Dedifferentiated amniotic fluid mesenchymal stem cell (primary cell): ENCODE data around the gene TSHZ2.
"Not testable (repeated sequence)": the region's sequence is repeated elsewhere in the genome, so short reads cannot be mapped to it uniquely, and the experiment has no call there.

Experiments used
- DNase-seq: peaks from one replicate; pipeline ENCODE4 v3.0.0-alpha.2; 2016; ENCODE audit errors: extremely low spot score

Gene TSHZ2

DNA sequence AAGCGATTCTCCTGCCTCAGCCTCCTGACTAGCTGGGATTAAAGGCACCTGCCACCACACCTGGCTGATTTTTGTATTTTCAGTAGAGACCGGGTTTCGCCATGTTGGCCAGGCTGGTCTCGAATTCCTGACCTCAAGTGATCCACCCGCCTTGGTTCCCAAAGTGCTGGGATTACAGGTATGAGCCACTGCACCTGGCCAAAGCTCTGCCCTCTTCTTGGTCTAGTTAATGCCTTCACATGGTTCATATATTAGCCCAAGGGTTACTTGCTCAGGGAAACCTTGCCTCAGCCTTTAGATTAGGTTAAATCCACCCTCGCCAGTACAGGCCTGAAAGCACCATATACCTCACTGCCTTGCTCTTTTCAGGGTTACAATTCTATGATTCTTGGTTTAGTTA is 26.1 kb downstream of the TSHZ2 start:
- no peak for DNase-seq

DNA sequence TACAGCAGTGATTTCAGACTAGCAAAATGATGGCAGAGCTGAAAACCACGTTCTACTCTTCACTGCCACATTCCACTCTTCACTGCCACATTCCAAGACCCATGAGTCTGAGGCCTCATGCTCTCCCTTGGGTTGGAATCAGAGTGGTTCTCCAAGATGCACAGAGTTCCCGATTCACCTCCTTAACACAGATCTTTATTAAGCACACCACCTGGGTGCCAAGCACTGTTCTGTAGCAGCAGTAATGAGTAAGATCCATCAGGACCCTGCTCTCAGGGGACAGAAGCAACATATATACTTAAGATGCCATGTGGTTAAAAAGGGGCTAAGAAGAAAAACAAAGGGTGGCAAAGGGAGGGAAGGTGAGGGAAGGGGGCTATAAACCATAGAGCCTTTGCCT is 26.9 kb downstream of the TSHZ2 start:
- no peak for DNase-seq

- no peak for DNase-seq
These were observed 29.5 kb downstream of the TSHZ2 start for GRCh38 chr20:53001498-53002301.

DNA sequence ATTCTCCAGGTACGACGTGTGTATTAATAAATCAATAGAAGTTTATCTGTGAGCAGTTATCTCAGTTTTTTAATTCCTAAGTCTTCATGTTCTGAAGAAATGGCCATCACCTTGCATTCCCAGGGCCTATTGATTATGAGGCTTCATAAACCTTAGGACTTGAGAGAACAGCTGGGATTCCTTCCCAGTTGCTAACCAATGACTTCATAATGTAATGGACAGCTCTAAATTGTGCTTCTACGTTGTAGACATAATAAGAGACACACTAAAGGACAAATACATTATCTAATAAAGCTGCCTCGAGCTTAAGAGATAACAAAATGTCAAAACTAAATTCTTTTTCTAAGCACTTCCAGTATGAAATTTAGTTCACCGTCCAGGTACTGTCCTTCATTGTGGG is 30.6 kb downstream of the TSHZ2 start:
- no peak for DNase-seq

- no peak for DNase-seq
These were observed 31.4 kb downstream of the TSHZ2 start for GRCh38 chr20:53003420-53004154.

DNA sequence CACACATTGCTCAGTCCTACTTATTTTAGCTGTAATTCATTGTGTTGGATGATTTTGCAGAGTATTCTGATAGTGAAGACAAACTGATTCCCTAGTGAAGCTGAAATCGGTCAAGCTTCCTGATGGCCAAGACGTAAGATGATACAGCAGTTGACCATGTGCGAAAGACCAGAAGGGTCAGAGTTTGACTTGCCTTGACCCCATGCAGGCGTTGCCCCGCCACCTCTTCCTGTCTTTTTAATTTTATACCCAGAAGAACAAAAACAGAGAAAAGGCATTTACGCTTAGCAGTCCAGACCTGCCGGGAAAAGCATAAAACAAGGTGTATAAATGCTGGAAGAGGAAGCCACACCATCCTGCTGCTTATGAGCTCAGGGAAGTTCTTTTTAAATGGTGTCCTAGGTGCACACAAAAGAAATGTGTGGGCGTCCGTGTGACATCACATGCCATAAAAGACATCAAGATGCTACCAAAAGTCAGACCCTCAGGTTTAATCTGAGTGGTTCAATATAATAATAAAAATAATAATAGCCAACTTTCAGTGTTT is 32.2 kb downstream of the TSHZ2 start:
- DNase-seq: no peak

DNA sequence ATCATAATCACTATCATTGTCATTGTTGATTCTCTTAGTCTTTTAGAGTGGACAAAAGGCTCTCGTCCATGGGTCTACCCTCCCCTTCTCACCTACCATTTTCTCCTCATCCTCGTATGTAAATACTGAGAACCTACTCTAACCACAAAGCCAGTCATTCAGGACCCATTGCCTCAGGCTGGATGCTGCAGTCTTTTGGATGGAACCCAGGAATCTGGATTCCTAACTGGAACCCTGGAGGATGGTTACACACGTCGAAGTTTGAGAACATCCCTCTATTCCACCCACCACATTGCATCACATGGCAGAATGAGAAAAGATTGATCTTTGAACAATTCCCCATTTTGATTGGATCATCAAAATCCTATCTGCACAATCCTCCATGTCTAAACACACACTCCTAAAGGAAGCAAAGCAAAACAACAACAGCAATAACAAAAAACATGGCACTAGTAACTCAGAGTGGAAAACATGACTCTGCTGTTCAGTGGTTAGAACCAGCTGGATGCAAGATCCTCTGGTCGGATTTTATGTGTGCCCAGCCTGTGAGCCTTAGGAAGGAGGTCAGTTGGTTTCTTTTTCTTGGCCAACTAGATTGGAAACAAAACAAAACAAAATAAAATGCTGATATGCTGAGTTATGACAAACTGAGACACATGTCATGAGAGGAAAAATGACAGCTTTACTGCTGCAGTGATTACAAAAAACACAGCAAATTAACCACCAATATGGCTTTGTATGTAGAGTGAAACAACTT is 38.0 kb downstream of the TSHZ2 start:
- no peak for DNase-seq

- DNase-seq: no peak
These were observed 39.5 kb downstream of the TSHZ2 start for GRCh38 chr20:53011640-53012039.

GRCh38 chr20:53013183-53013582 is 41.0 kb downstream of the TSHZ2 start:
- no peak for DNase-seq

GRCh38 chr20:53013847-53014246 is 41.7 kb downstream of the TSHZ2 start:
- no peak for DNase-seq

DNA sequence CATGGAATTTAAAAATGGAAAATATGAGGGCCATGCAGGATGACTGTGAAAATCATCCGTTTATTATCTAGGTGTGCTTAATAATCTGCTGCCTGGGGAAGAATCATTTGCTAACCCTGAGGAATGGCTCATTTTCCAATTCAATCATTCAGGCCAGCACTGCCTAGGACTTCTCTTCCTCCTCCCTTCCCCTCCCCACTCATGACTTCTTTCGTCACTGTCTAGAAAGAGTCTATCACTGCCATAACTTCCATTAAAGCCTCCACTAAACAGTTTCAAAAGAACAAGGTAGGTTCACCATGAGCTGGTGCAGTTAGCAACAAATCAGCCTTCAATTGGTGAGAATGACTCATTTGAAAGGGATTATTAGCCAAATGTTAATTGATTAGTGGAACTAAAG is 43.9 kb downstream of the TSHZ2 start:
- no peak for DNase-seq

GRCh38 chr20:53016534-53017042 is 44.4 kb downstream of the TSHZ2 start:
- DNase-seq: no peak

- no peak for DNase-seq
These were observed 45.0 kb downstream of the TSHZ2 start for GRCh38 chr20:53017206-53017605.

DNA sequence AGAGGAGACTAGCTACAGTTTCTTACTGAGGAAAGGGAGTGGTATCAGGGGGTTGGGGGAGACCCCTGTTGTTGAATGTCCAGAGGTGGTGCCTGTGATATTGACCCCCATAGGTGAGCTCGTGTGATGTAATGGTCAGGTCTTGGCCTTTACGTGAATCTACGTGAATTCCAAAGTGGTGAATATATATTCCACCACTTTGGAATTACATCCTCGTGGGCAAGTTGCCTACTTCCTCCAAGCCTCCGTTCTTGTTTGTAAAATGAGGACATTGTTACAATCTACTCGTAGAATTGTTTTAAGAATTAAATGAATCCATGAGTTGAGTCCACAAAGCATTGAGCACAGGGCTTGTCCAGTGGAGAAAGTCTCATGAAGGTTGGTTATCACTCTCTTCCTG is 47.3 kb downstream of the TSHZ2 start:
- no peak for DNase-seq

DNA sequence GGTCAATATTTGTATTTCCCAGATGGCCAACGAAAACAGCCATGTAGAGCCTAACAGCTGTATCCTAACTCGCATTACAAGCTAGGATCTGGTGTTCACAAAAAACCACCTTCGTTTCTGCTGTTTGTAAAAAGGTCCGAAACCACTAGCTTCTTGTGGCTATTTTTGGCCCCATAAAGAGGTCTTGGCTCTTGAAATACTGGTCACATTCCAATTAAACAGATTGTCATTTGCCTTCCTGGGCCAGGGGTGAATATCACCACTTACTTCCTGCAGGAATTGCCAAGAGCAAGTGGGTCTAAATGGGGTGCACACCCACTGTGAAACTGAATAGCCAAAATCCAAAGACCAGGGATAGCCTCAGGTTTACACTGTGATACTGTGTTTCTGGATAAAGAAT is 48.2 kb downstream of the TSHZ2 start:
- DNase-seq: no peak

DNA sequence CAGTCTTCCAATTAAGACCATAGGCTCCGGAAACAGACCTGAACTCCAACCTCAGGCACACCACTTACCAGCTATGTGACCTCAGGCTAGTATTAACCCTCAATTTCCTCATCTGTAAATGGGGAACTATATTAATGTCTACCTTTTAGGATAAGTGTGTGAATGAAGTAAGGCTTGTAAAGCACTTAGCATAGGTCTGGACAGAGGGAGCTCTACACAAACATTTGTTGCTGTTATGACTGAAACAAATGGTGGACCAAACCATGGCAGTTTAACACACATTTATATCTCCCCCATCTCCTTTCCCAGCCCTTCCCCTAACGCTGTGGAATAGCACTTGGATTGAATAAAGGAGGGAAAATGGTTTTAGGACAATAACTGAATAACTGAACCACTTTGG is 48.7 kb downstream of the TSHZ2 start:
- no peak for DNase-seq

- no peak for DNase-seq
These were observed 49.8 kb downstream of the TSHZ2 start for GRCh38 chr20:53021934-53022333.

DNA sequence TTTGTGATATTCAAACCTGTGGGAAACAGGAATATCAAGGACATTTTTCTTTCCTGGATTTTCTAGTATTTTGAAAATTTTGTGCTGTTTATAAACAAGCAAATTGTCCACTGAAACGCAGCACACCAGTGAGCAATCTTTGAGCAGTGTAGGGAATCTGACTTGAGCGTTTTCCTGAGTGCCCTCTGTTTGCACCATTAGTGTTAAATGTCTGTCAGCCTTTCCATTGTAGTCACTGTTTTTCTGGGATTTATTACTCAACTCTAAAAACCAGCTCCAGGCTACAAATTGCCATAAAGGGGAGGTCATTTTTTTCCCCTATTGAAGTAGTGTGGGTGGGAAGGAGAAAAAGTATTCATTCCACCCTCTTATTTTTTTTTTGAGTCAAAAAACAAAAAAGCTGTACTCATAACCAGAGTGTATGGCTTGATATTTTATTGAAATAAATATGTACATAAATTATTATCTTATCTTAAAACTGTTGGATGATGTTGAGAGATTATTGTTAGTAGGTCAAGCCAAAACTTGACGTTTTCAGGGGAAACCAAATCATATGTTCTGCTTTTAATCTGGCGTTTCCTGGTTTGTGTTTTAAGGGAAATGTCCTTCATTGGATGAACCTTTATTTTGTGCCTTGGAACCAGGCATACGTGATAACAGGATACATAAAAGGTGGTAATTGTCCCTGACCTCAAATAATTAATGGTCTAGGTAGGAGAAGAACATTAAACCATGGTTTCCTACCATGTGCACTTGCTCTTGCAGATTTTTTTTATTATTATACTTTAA is 51.8 kb downstream of the TSHZ2 start:
- no peak for DNase-seq

- DNase-seq: not testable (repeated sequence)
These were observed 52.5 kb downstream of the TSHZ2 start for GRCh38 chr20:53024653-53025052.

- no peak for DNase-seq
These were observed 54.9 kb downstream of the TSHZ2 start for GRCh38 chr20:53027089-53027488.

DNA sequence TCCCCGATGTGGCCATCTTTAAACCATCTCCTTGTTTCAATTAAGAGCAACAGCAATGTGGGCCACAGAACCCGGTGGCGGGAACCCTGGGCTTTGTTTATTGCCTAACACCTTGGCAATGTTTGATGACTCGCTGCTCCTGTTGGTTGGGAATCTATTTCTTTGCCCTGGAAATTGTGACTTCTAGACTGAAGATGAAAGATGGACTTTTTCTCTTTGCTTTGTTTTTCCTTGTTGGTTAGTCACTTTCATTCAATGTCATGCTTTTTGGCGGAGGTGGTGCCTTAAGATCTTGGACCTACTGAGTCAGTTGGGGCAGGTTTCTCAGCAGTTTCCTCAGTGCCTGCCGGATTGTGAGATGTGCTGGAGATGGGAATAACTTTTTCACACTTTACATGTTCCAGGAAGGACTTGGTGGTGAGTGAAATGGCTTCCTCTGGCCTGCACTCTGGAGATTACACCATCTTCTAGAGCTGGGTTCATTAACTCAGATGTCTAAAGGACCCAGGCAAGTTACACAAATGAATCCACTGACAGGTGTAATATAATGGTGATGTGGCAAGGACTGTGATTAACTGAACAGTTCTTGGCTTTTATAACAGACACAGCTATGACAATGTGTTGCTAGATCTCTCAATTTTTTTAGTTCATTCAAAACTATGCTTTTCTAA is 56.3 kb downstream of the TSHZ2 start:
- no peak for DNase-seq
